ENCODE measurements around the gene HOXD3. TPM values are rescaled to one million over a fixed set of nuclear protein-coding genes. Genes with fewer than 3 reads are reported as not detected.

HOXD3 gene
- total and polyA plus RNA-seq, 4 donors = 0.07 to 2.5 (median 0.64) TPM

GRCh38 chr2:176137906-176138305, 19.2 kb upstream of the HOXD3 start:
- no peaks in the 10 kb centered on the region for H3K36me3 ChIP-seq (ENCODE audit: control insufficient read depth in 4 of 4, insufficient read depth in 4 of 4, low read length in 4 of 4)
- H3K27ac ChIP-seq (ENCODE audit: low read depth in 1 of 2, low read length in 1 of 2) = no peak overlapping the region
- H3K27me3 ChIP-seq (ENCODE audit: control insufficient read depth in 3 of 3, insufficient read depth in 3 of 3, low read length in 2 of 3) = peaks cover 19 to 94% (median 92%) of the 10 kb centered on the region in 3 donors
- peaks cover 0 to 15% (median 4%) of the 10 kb centered on the region in 5 donors for H3K4me1 ChIP-seq (ENCODE audit: control insufficient read depth in 5 of 5, insufficient read depth in 5 of 5, low read length in 5 of 5)
- no peak overlapping the region for H3K9ac ChIP-seq (ENCODE audit: insufficient read depth in 1 of 2, low read length in 2 of 2)
- TF ChIP-seq CTCF (IDR thresholded peaks at IDR 0.05; ENCODE audit: control extremely low read depth, extremely low read depth) = no peak
- no peak overlapping the region for H3K4me3 ChIP-seq
- no peak for DNase-seq
- peaks cover 0 to 10% (median 0%) of the 10 kb centered on the region in 4 donors for H3K9me3 ChIP-seq (ENCODE audit: control insufficient read depth in 4 of 4, insufficient read depth in 3 of 4, low read length in 3 of 4)
- ATAC-seq (ENCODE audit: insufficient read depth, low FRiP score) = no peak
- 45 to 46% methylated on average over 8 of the region's 8 CpGs for WGBS, 2 donors

- no peak for DNase-seq
- Histone ChIP-seq H3K9ac (ENCODE audit: insufficient read depth in 1 of 2, low read length in 2 of 2) (no peak overlapping the region), H3K9me3 (ENCODE audit: control insufficient read depth in 4 of 4, insufficient read depth in 3 of 4, low read length in 3 of 4) (peaks cover 0 to 10% (median 0%) of the 10 kb centered on the region in 4 donors)
These were observed 18.6 kb upstream of the HOXD3 start for GRCh38 chr2:176138526-176138922.

GRCh38 chr2:176138923-176139660, 18.0 kb upstream of the HOXD3 start:
- peaks cover 0 to 10% (median 0%) of the 10 kb centered on the region in 4 donors for H3K9me3 ChIP-seq (ENCODE audit: control insufficient read depth in 4 of 4, insufficient read depth in 3 of 4, low read length in 3 of 4)
- no peak overlapping the region for H3K9ac ChIP-seq (ENCODE audit: insufficient read depth in 1 of 2, low read length in 2 of 2)
- no peak for DNase-seq
- H3K27ac ChIP-seq (ENCODE audit: low read depth in 1 of 2, low read length in 1 of 2) = no peak overlapping the region
- no peaks in the 10 kb centered on the region for H3K36me3 ChIP-seq (ENCODE audit: control insufficient read depth in 4 of 4, insufficient read depth in 4 of 4, low read length in 4 of 4)
- no peak overlapping the region for H3K4me3 ChIP-seq
- no peak for ATAC-seq (ENCODE audit: insufficient read depth, low FRiP score)
- peaks cover 19 to 94% (median 92%) of the 10 kb centered on the region in 3 donors for H3K27me3 ChIP-seq (ENCODE audit: control insufficient read depth in 3 of 3, insufficient read depth in 3 of 3, low read length in 2 of 3)
- no peak for TF ChIP-seq CTCF (IDR thresholded peaks at IDR 0.05; ENCODE audit: control extremely low read depth, extremely low read depth)
- 12 to 17% methylated on average over 28 of the region's 28 CpGs for WGBS, 2 donors
- H3K4me1 ChIP-seq (ENCODE audit: control insufficient read depth in 5 of 5, insufficient read depth in 5 of 5, low read length in 5 of 5) = peaks cover 0 to 15% (median 4%) of the 10 kb centered on the region in 5 donors

More at GRCh38 chr2:176138526-176138922, 18.6 kb upstream of the HOXD3 start:
- H3K4me3 ChIP-seq = no peak overlapping the region
- no peak for TF ChIP-seq CTCF (IDR thresholded peaks at IDR 0.05; ENCODE audit: control extremely low read depth, extremely low read depth)
- peaks cover 0 to 15% (median 4%) of the 10 kb centered on the region in 5 donors for H3K4me1 ChIP-seq (ENCODE audit: control insufficient read depth in 5 of 5, insufficient read depth in 5 of 5, low read length in 5 of 5)
- ATAC-seq (ENCODE audit: insufficient read depth, low FRiP score) = no peak
- H3K27ac ChIP-seq (ENCODE audit: low read depth in 1 of 2, low read length in 1 of 2) = no peak overlapping the region
- WGBS, 2 donors = 7 to 14% methylated on average over 14 of the region's 14 CpGs
- H3K27me3 ChIP-seq (ENCODE audit: control insufficient read depth in 3 of 3, insufficient read depth in 3 of 3, low read length in 2 of 3) = peaks cover 19 to 94% (median 92%) of the 10 kb centered on the region in 3 donors
- H3K36me3 ChIP-seq (ENCODE audit: control insufficient read depth in 4 of 4, insufficient read depth in 4 of 4, low read length in 4 of 4) = no peaks in the 10 kb centered on the region

All from lung (tissue), 12 donors.